ENCODE results near the gene SLC9A1. TPM values are rescaled to one million over a fixed set of nuclear protein-coding genes. Genes with fewer than 3 reads are reported as not detected.
A peak's percentile ranks its signal among the peaks of the same experiment; 100 is the strongest.

The SLC9A1 gene
- polyA plus RNA-seq, 10 donors, result 10.0 to 19.9 (median 15.3) TPM

DNA sequence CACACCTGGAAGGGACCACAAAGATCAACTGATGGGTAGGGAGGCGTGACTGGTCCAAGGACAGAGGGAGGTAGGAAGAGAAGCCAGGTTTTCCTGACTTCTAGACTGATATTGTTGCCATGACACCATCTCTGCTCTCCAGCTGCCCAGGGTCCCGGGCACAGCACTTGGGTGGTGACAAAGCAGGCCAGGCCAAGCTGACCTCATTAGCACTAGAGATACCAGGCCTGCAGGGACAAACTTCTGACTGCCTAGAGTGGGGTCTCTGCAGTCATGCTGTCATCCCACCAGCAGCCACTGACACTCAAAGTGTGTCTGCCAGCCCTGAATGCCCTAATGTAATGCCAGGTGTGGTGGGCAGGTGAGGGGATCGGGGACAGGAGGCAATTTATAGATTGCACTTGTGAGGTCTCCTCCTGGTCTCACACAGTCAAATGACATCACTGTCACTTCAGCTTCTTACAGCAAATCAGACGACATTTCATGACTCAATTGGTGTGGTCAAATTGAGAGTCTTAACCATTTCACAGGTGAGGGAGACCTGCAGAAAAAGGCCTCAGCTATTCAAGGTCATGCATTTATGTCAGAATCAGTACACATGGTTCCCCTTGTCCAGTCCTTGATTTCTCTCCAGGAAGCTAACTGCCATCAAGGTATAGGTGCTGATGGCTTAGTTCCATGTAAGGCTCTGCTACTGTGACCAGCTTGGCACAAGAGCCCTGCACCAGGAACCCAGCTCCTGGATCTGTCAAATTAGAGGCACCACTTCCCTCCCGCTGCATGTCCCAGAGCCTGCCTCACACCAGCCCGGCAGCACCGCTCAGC lies 2.7 kb downstream of the SLC9A1 start:
- no peak for DNase-seq

DNA sequence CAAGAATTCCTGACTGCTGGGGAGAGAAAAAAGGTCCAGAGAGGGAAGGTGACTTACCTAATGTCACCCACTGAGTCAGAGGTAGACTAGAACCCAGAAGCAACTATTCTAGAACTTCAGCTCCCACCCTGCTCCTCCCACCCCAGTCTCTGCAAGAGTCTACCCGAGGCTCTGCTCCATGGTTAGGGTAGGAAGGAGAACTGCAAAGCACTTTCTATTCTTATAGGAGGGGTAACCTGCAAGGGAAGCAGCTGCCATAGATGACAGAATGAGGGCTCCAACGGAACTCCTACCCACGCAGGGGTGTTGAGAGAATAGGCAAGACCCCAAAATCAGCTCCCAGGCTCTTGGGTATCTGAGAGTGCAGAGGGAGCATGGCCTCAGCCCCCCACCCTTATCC lies 4.3 kb downstream of the SLC9A1 start:
- no peak for DNase-seq

DNA sequence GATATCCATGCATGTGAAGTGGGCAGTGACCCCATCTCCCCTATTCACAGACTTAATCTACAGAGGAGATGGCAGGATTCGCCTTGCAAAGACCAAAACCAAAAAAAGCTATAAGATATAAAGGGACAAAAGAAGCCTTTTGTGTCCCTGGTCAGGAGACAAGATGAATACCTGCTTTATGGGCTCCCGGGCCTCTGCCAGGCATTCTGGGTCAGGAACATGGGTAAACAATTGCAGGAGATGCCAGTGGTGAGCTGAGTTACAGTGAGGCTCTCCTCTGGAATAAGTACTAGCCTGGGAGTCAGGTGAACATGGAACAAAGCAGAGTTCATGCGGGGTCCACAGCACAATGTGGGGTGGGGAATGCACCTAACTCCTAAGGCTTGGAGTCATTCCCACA lies 4.7 kb downstream of the SLC9A1 start:
- DNase-seq, result no peak

DNA sequence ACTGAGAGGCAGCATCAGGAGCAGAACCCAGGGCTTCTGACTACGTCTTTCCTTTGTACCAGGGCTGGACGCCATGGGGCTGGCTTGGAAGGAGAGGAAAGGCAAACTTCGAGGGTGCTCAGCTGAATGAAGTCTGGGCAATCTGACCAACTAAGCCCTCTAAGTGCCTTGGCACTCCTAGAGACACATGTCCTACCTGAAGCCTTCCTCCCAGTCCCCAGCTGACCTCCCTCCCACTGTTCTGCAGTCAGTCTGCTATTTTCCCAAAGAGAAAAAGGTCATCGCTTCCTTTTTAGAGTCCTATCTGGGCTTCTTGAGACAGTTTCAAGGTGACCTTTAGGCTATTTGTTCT lies 5.2 kb downstream of the SLC9A1 start:
- DNase-seq, result no peak

DNA sequence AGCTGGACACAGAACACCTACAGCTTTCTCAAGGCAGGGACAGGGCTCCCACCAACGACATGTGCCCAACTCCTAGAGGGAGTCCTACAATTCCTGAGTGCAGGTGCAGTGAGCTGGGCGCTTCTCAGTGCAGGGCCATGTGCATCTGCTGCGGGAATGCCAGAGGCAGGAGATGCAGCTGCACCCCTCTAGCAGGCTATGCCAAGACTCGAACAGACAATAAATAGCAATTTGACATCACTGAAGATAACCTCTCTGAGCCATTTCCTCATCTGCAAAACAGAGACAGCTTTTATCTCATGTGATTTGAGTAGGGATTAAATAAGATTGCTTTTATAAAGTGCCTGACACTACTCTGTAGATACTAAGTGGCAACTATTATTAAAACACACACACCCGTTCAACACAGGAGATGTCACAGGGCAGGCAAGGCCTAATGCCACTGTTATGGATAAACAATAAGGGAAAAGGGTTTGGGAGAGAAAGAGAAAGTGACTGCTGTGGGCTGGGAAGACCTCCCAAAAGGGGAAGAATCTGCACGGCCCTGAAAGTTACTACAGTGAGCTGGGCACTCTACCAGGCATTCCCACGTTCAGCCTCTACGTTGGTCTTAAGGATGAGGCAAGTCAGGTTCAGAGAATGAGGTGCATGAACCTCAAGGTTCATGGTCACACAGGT lies 5.7 kb downstream of the SLC9A1 start:
- no peak for DNase-seq

DNA sequence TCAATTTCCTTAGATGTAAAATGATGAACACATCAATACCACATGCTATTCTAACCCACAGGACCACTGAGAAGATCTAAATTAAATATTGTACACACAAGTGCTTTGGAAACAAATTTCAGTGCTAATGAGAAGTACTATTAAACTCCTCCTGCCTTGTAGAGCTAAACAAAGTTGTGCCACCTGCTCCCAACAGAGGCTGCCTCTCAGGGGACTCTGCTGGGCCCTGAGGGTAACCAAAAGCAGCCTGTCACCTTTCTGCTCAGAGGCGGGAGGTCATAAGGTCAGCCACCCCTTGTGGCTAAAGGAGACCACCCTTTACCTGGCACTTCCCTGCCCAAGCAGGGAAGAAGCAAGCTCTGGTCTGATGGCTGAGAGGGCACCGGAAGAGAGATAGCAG lies 6.3 kb downstream of the SLC9A1 start:
- DNase-seq, result no peak

DNA sequence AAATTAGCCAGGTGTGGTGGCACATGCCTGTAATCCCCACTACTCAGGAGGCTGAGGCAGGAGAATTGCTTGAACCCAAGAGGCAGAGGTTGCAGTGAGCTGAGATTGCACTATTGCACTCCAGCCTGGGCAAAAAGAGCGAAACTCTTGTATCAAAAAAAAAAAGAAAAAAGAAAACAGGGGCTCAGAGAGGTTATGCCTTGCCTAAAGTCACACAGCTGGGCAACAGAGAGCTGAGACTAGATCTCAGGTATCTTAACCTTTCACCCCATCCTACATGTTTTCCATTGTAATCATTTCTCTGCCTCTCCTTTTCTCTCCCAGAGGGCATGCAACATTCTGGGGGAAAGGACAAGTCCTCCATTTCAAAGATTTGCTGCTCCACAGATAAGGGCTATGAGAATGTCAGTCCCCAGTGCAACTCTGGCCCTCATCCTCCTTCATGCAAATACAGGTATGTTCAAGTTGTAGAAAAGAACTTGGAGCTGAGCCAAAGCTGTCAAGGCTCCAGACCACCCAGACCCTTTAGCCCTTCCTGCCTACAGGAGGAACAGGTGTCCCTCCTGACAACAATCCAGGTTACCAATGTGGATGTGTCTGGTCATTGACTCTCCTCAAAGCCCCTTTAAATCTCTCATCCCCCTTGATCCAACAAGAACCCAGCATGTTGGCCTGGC lies 6.9 kb downstream of the SLC9A1 start:
- DNase-seq, result no peak

DNA sequence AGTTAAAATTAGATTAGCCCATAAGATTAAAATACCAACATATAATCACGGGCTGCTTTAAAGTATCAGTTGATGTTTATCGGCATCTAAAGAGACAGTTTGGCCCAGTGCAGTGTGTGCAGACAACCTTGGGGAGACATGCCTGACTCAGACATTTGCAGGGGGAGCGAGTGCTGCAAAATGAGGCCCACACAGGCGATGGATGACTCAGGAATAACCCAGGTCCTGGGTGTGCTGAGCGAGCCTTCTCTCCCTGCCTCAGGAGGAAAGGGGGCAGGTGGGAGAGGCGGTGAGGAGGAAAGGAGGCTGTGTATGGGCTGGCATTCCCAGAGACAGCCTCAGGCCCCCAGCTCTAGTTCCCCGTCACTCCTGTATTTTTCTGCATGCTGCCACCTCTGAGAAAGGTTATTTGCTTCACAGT lies 9.0 kb downstream of the SLC9A1 start:
- peak in 1 of 3 donors; percentile 65 for DNase-seq

DNA sequence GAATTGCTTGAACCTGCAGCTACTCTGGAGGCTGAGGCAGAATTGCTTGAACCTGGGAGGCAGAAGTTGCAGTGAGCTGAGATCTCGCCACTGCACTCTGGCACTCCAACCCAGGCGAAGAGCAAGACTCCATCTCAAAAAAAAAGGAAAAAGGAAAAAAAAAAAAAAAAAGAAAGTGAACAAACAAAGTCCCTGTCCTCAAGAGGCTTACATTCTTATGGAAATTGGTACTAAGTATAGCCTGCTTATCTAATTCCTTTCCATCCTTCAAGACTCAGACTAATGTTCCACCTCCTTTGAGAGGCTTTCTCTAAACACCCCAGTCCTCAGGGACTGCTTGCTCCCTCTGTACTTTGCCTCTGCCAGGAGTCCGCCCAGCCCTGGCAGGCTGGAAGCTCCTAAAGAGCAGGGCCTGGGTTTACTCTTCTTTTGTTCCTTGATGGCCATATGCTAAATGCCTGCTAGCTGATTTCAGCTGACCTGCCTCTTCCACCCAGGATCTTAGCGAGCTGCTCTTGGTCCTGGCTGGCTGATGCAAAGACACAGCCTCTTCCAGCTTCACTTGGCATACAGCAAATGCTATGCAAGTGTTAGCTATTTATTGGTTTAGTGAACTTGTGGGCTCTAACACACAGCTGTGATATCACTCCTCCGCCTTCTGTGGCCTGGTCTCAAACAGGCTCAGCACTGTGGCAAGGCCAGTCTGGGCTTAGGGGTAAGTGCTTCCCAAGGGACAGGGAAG lies 9.8 kb downstream of the SLC9A1 start:
- DNase-seq, result peak in 1 of 3 donors; percentile 66

DNA sequence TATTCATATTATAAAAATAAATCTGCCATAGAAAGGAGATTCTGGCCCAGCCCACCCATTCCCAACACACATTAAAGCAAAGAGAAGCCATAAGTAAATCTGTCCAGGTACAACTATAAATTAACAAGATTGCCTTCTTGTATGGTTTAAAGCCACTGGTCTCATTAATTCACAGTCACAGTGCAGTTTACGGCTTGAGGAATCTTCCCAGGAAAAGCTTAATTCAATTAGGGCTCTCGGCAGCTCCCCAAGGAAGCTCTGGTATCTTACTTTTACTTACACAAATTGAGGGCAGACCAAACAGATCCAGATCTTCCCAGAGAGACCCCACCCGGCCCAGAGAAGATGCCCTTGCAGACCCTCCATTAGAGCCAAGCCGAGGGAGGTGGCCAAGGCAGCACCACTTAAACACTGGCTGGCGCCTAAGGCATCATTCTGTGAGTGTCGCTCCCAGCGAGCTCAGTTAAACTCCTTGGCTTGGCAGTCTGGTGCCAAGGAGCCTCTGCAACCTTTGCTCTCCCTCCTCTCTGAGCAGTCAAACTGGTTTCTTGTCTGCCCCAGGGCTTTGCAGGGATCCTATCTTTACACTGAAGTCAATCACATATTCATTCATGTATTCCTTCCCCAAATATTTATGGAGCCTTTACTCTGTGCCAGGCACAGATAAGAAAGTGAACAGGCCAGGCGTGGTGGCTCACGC lies 10.7 kb downstream of the SLC9A1 start:
- no peak for DNase-seq

DNA sequence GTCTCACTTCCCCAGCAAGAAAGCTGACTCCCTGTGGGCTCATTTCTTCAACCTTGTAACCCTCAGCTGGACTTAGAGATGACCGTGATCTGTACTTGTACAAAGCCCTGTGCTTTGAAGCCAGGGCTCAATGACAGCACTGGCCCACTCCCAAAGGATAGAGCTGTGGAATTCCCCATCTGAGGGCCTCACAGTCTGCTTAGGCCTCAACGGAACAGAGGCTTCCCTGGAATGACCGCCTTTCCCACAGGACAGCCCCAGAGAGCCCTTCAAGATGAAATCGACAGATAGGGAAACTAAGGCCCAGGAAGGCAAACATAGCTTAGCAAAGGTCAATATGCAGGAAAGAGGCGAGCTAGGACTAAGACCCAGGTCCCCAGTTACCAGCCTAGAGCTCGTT lies 11.5 kb downstream of the SLC9A1 start:
- DNase-seq, result no peak

DNA sequence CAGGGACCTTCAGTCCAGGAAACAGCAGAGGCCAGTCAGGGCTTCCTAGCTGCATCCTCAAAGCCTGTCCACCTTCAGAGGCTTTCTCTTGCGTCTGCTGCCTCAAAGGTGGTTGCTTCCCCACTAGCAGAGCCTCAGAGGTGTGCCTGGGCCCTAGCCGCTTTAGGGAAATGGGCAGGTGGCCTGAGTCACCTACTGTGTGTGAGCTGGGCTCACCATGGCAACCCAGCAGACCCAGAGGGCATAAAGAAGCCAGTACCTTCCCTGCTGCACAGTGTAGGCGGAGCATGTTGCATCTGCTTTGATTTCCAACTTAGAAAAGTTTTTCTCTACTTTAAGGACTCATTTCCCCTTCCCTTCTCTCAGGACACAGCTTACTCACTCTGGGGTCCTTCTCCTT lies 12.5 kb downstream of the SLC9A1 start:
- no peak for DNase-seq

DNA sequence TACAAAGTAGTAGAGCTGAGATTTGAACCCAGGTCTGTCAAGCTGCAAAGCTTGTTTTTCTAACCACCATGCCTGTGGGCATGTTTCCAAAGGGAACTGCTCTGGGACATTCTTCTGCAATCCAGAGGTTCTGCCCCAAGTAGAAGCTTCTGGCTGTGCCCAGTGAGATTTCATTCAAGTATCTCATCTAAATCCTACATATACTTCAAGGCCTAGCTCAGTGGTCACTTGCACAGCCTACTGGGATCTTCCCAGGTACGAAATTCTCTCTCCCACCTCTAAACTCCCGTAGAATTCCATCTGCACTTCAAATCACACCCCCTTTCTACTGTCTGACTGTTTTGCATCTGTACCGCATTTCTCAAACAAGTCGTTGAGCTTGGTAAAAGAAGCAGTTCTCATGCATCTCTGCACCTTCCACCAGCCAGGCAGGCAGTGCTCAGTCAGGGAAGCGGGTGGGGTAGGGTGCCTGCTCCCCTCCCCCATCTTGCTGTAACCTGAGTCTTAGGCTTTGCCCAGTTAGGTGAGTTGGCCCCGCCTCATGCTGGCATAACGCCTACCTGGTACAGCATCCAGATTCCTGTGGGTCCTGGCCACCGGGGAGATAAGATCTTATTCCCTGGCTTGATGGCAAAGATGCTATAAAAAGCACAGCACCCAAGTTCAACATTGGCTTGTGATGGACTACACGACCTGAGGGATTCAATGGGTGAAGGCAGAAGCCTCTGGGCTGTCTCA lies 13.5 kb downstream of the SLC9A1 start:
- DNase-seq, result no peak

DNA sequence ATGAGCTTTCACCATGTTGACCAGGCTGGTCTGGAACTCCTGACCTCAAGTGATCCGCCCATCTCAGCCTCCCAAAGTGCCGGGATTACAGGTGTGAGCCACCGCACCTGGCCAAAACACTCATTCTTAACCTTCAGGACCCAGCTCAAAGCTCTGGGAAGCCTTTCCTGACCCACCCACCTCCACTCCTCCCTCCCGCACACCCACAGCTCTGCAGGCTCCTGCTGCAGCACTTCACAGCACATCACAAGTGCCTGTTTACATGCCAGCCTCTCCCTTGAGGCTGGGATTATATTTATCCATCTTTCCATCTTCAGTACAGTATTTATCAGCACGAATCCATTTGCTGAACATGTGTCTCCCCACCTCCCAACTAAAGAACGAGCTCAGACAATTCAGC lies 14.9 kb downstream of the SLC9A1 start:
- no peak for DNase-seq

DNA sequence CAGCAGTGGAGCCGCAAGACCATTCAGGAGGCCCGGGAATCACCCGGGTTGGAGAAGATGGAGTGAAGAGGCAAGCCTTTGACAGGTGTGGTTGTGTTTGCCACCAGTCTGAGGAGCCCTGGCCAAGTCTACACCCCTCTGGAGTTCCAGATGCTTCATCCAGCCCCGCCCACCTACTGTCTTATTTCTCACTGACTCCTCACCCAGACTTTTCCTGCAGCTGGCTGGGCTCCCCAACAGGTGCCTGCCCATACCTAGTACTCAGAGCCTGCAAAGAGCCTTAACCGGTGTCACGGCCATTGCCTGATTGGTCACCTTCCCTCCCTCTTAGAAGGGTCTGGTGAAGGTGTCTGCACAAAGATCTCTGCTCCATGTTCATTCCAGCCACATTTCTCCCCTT lies 16.0 kb downstream of the SLC9A1 start:
- DNase-seq, result no peak

DNA sequence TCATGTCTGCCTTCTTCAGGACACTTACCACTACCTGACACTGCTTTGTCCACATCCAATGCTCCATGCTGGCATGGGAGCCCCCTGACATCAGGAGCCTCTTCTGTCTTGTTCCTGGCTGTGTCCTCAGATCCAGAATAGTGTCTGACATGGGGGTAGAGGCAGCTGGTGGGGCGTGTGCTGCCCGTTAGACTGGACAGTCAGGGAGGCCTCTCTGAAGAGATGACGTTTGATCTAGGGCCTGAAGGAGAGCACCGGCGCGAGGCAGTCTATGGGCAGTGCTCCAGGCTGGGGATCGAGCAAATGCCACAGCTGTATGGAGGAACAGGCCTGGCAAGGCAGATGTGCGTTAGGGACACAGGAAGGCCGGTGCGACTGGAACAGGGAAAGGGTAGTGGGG lies 16.6 kb downstream of the SLC9A1 start:
- no peak for DNase-seq

DNA sequence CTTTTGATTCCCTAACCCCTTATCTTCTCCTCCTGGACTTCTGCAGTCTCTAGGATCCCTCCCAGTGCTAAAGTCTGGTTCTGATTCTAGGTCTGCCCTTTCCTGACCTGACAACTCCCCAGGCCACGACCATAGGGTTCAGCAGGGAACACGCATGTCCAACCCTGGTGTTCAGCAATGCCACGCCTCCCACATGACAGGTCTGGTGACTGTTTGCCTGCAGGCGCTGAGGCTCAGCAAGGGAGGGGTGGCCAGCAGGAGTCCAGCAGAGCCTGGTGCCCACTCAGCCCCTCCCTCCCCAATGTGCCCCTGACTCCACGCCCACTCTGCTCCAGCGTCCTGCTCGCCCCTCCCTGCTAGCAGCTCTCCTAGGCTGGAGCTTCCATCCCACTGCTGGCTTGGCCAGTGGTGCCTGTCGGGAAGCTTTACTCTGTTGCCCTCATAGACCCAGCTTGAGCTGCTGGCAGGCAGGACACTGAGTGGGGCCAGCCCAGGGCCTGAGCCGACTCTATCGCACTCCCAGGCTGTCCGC lies 17.3 kb downstream of the SLC9A1 start:
- no peak for DNase-seq

DNA sequence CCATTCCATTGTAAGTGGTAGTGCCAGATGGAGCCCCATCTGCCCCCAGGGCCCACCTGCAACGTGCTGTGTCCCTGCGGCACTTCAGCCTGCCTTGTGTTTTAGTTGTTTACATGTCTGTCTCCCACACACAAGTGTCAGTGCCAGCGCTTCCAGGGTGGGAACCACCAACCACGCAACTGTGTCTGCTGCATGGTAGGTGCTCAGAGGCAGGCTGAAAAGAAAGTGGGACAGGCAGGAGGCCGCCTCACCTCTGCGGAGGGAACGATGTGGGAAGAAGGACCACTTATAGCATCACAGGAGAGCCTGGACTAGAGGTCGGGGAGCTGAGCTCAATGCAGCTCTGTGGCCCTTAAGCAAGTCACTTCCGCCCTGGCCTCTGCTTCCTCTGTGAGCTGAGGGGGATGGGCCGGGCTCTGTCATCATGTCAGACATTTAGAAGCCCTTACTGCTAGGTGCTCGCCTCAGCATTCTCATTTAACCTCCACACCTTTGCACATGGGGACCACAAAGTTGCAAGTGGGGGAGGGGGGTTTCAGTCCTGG lies 17.9 kb downstream of the SLC9A1 start:
- DNase-seq, result peak in 1 of 3 donors; percentile 42

DNA sequence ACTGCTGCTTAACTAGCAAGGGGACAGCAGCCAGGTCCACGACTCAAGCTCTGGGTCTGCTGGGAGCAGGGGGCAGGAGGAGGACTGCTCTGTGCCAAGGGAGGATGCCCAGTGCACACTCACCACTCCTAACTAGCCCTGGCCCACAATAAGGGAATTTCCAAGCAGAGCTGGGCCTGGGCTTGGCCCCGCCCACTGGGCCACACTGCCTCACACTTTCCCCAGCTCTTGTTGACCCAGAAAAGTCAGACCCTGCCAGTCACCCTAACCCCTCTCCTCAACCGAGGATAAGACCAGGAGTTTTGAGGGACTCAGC lies 18.7 kb downstream of the SLC9A1 start:
- no peak for DNase-seq

DNA sequence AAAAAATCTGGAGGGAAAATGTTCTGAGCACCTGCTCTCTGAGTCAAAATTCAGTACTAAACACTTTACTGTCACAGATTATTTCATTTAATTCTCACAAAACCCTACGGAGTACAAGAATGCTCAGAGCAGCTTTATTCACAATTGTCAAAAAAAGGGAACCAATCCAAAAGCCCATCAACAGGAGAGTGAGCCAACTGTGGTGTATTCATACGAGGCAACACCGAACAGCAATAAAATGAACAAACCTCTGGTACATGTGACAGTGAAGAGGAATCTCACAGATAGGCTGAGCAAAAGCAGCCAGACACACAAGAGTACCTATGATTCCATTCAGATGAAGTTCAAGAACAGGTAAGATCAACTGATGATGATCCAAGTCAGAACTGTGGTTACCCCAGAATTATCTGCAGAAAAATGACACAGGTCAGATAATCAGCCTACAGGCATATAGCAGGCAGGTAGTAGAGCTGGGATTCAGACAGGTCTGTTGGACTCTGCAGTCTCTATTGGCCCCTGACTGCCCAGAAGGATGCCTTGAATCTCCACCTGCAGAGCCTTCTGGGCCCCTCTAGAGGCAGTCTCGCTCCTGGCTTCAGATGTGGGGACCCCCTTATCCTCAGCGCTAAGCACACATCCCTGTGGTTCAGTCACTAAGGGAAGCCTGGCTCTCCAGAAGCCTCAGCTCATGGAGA lies 19.2 kb downstream of the SLC9A1 start:
- no peak for DNase-seq
